Measurements from ENCODE around the gene MAP7D3.
A peak's percentile ranks its signal among the peaks of the same experiment; 100 is the strongest.
"Not testable (repeated sequence)": the region's sequence is repeated elsewhere in the genome, so short reads cannot be mapped to it uniquely, and the experiment has no call there.

MAP7D3 gene, protein sequence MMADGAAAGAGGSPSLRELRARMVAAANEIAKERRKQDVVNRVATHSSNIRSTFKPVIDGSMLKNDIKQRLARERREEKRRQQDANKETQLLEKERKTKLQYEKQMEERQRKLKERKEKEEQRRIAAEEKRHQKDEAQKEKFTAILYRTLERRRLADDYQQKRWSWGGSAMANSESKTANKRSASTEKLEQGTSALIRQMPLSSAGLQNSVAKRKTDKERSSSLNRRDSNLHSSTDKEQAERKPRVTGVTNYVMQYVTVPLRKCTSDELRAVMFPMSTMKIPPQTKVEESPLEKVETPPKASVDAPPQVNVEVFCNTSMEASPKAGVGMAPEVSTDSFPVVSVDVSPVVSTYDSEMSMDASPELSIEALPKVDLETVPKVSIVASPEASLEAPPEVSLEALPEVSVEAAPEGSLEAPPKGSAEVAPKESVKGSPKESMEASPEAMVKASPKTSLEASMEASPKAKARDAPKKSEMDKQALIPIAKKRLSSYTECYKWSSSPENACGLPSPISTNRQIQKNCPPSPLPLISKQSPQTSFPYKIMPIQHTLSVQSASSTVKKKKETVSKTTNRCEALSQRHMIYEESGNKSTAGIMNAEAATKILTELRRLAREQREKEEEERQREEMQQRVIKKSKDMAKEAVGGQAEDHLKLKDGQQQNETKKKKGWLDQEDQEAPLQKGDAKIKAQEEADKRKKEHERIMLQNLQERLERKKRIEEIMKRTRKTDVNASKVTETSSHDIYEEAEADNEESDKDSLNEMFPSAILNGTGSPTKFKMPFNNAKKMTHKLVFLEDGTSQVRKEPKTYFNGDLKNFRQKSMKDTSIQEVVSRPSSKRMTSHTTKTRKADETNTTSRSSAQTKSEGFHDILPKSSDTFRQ

DNA sequence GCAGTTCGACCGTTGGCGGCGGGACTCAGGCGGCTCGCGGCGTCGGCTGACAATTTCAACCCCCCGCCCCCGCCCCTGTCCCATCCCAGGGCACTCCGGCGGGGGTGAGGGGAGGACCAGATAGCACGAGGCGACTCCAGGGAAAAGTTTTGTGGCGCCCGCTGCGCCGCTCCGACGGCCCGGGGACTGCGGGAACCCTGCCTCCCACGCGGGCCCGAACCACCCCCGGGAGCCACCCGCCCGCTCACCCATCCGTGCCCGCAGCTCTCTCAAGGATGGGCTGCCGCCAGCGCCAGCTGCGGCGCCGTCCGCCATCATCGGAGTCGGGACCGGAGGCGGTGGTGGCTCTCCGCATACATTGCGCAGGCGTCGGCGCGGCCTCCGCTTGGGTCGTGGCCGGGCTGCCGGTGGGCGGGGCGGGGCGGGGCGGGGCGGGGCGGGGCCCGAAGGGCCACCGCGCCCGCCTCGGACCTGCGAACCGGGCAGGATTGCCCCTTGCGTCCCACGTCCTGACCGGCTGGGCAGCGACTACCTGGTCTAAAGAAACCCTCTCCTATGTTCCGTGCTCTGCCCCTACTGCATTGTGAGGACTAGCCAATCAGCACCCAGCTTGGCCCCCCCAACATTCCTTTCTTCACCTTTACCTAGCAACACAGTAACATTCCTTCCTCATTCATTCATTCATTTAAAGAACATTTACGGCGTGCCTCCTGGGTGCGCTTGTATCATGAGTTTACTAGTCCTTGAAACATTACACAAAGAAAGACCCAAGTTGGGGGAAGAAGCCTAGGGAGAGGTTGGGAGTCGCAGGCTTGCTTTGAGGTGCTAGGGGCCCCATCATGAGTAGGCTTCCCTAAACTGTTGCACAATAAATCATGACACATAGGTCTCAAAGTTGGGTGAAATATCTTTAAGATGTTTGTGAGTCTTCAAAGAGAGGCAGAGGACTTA is at the start of gene MAP7D3:
Gene MAP7D3, minus strand, starts transcription at position 360 of the 951 bp plus-strand sequence. Its CDS starts 42 bp downstream, at position 318.
- peak; percentile 70 for DNase-seq (ENCODE audit: low spot score)

DNA sequence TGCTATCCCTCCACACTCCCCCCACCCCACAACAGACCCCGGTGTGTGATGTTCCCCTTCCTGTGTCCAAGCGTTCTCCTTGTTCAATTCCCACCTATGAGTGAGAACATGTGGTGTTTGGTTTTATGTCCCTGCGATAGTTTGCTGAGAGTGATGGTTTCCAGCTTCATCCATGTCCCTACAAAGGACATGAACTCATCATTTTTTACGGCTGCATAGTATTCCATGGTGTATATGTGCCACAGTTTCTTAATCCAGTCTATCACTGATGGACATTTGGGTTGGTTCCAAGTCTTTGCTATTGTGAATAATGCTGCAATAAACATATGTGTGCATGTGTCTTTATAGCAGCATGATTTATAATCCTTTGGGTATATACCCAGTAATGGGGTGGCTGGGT is 49.5 kb upstream of the MAP7D3 start, which contains the start of gene ADGRG4:
Gene ADGRG4, plus strand, starts transcription at position 243 of the 400 bp plus-strand sequence. CDS start 7,815 bp downstream, outside the sequence.
- not testable (repeated sequence) for DNase-seq (ENCODE audit: low spot score)

DNA sequence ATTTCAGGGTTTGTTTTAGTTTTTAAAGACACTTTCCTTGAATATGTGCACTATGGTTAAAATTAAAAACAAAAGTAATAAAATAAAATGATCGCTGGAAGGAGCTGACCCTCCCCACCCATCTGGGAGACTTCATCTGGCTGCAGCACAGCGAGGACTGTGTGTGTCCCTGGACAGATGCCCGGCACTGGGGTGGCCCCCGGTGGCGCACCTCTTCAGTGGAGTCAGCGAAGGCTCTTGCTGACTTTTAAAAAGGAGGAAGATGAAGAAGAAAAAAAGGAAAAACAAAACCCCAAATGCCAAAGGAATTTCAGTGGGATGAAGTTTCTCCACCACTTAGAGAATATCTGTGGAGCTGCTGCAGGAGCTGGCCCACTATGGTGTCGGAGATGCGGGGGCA is 44.2 kb upstream of the MAP7D3 start:
- no peak for DNase-seq (ENCODE audit: low spot score)

DNA sequence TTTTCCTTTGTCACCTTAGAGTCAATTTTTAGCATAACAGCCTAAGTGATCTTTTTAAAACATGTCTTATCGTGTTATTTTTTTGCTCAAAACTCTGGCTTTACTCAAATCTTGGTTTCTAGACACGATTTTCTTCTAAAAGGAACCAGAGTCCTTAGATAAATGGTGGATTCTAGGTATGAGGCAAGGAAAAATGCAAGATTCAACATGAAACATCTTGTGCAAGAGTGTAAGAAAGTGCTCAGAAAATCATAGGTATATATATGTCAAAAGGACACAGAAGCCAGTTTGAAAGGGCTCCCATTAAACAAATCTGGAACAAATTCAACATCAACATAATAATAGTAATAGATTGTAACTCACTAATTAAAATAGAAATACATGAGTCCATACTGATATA is 41.5 kb upstream of the MAP7D3 start:
- DNase-seq (ENCODE audit: low spot score) = no peak

DNA sequence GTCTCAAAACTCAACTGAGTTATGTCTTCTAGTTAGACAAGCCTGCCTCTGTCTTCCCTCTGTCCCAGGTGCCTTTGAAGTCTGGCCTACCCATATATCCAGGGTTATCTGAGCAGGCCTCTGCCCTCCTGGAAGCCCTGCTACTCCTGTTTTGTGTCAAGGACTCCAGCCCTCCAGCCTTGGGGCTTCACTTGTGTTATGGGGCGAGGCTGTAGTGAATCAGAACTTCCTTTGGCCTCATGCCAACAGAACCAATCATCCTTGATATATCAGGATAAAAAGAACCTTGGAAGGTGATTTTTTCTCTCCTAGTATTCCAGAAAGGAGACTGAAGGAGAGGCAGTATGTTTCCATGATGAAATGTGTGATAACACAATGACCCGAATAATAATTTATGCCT is 40.6 kb upstream of the MAP7D3 start:
- DNase-seq (ENCODE audit: low spot score) = no peak

DNA sequence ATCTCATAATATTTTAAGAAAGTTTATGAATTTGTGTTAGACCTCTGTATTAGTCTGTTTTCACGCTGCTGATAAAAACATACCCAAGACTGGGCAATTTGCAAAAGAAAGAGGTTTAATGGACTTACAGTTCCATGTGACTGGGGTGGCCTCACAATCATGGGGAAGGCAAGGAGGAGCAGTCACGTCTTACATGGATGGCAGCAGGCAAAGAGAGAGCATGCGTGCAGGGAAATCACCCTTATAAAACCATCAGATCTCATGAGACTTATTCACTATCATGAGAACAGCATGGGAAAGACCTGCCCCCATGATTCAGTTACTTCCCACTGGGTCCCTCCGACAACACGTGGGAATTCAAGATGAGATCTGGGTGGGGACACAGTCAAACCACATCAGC is 35.2 kb upstream of the MAP7D3 start:
- DNase-seq (ENCODE audit: low spot score) = not testable (repeated sequence)

DNA sequence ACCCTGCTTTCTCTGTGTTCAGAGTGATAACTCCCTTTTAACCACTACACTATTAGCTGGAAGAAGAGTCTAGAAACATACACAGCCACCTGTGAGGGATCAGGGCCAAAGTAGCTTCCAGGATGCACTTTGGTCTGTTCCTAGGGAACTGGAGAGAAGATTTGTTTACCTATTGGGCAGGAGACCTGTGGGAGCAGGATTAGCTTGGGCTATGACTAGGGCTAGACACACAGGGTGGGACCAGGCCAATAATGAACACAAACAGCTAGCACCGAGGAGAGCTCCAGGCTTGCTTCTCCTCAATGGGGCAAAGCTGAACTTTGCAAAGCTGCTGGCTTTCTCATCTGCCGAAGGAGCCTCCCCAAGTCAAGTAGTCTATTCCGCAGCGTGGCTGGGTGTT is 24.4 kb upstream of the MAP7D3 start:
- DNase-seq (ENCODE audit: low spot score) = peak; percentile 8

DNA sequence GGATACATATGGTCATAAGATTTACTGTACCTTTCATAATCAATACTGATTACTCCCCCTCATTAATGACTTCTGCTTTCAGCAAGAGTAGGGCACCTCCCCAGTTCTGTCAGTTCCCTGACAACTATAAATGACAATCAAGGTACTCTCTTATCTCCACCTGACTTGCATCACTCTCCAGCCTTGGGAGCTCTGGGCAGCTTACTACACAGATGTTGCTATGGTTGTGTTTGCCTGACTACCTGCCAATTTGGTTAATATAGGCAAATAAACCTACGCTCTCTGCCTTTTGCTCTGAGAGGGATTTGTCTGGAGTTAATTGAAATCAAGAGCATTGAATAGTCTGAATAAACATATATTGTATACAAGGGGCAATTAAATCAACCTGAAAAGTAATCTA is 22.8 kb upstream of the MAP7D3 start:
- DNase-seq (ENCODE audit: low spot score) = no peak

DNA sequence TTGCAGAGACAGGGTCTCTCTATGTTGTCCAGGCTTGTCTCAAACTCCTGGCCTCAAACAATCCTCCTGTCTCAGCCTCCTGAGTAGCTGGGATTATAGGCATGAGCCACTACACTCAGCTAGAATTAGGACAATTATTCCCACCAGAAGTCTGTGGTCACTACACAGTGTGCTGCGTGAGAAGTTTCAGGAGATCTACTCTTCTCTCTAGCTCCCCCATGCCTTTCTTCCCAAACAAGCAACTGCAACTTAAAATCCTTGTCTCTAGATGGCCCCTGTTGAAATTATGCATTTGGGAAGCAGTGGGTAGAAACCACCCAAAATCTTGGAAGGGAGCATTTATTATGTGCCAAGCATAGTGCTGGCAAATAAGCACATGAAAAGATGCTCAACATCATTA is 21.1 kb upstream of the MAP7D3 start:
- no peak for DNase-seq (ENCODE audit: low spot score)

DNA sequence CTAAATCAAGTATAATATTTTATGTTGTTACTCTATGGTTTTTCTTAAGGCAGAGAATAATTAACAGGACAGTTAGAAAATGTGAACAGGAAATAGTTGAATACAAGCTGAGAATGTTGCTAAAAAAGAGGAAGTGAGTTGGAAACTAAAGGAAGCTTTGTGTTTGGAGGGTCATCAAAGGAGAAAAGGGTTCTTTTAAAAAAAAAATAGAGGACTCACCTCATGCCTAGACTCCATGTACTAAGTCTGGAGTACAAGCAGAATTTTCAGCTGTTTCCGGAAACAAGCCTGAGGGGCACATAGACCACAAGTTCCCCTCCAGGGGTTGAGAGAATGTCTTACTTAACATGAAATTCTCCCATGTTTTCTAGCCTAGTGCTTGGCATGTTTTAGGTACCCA is 20.1 kb upstream of the MAP7D3 start:
- no peak for DNase-seq (ENCODE audit: low spot score)

DNA sequence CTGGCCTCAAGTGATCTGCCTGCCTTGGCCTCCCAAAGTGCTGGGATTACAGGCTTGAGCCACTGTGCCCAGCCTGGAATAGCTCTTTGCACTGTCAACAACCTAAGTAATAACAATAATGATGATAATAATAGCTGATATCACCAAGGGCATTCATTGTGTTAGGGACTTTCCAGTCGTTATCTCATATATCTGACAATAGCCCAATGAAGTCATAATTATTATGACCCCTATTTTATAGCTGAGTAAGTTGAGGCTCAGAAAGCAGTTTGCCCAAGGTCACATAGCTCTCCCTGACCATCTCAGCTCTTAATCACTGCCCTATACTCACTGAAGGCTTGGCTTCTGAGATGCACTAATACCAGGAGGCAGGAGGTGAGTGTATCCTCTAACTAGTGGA is 18.7 kb upstream of the MAP7D3 start:
- DNase-seq (ENCODE audit: low spot score) = no peak

DNA sequence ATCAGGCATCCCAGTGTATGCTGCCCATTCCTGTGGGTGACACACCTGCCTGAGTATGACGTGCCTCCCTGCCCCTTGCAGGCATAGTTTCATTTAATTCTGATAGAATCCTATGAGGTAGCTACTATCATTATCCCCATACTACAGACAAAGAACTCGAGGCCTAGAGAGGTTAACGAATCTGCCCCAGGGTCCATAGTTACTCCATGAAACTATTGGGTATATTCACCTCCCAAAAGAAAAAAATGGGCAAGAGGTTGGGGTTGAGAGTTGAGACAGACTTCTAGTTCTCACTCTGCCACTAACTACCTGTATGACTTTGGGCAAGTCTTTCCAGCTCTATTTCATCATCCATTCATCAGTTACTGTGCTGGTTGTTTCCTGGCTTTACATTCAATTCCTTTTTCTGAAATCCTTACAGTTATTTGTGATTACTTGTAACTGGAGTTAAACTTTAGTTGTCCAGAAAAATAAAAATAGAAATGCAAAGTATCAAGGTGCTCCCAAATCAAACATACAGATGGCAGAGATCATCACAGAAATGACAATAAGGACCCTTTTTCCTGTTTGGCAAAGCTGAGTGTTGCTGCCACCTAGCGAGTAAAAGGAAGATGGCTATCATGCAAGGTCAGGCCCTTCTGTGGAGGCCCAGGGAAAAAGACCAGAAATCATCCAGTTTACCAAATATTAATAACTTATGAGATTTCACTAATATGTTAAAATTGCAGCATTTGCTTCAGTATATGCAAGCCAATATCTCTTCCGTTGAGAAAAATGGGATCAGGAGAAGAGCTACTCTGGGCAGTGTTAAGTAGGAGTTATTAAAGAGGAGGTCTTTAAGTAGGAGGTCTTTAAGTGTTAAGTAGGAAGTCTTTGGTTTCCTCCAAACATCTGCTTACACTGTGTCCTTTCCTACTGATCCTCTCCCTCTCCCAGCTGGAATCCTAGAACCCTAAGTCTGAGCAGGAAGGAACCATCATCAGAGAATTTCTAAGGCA is 17.1 kb upstream of the MAP7D3 start:
- DNase-seq (ENCODE audit: low spot score) = peak; percentile 12

DNA sequence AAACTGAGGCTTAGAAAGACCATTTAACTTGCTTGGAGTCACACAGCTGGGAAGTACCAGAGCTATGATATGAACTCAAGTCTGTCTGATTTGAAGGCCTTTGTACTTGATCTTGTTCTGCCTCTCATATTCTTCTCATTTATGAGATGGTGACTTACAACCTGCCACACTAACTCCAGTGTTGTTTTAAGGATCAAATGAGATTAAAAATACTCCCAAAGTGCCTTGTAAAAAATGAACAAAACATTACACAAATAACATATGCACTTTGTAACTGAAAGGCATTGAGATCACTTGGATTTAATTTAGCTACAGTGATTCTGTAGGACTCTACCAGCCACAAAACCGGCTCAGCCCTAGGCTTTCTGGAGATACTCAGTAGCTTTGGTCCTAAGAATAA is 15.6 kb upstream of the MAP7D3 start:
- no peak for DNase-seq (ENCODE audit: low spot score)

DNA sequence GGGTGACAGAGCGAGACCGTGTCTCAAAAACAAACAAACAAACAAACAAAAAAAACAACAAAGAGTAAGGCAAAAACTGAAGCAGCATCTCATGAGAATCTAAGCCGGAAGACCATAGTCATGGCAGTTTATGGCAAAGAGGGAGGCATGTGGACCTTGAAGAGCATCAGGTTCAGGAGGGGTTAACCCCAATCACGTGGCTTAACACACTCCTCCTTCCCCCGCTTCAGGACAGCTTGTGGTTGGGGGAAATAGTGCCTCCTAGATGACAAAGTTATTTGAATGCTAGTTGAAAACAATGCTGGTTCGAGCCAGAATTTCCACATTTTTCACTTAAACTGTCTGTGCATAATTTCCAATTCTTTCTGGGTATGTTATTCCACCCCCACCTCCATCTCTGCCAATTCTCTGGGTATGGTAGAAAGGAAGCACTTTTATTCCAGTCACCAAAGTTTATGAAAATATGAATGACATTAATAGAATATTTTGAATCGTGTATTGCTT is 11.7 kb upstream of the MAP7D3 start:
- DNase-seq (ENCODE audit: low spot score) = no peak

DNA sequence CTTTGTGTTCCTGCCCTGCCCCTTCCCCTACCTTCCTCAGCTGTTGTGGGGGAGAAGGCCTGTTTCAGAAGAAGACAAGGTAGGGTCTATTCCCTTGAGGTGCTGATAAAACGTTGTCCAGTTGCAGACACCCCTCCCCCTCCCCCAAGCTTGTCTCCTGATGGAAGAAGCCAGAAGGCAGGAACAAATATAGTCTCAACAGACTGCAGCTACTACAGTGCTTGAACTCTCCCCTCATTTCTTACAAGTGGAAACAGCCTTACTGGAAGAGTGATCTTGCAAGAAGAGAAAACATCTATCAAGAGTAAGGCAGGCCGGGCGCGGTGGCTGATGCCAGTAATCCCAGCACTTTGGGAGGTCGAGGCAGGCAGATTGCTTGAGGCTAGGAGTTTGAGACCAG is 11.0 kb upstream of the MAP7D3 start:
- no peak for DNase-seq (ENCODE audit: low spot score)

DNA sequence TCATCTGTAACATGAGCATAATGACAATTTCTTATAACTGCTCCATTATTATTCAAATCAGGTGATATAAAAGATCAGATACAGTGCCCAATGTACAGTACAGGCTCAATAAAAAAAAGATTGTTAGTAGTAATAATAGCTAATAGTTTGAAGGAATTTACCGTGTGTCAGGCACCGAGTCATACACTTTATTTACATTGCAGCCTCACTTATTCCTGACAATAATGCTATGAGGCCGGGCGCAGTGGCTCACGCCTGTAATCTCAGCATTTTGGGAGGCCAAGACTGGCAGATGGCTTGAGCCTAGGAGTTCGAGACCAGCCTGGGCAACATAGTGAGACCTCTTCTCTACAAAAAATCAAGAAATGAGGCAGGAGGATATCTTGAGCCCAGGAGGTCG is 10.1 kb upstream of the MAP7D3 start:
- no peak for DNase-seq (ENCODE audit: low spot score)

DNA sequence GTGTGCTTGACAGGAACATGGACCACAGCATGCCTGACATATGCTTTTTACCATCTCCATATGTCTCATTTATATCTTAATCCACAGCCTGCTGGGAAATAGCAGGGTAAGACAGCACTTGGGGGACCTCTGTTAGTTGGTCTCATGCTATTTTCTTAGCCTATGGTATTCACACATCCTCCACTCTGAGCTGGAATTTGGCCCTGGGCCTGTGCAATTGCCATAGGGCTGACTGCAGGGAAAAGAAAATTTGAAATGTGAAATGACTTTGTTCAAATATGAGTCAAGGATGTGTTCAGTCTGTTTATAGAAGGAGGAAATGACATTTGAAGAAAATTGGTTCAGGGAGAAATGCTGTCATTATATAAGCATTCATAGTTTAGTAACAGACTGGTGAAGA is 9.6 kb upstream of the MAP7D3 start:
- no peak for DNase-seq (ENCODE audit: low spot score)

DNA sequence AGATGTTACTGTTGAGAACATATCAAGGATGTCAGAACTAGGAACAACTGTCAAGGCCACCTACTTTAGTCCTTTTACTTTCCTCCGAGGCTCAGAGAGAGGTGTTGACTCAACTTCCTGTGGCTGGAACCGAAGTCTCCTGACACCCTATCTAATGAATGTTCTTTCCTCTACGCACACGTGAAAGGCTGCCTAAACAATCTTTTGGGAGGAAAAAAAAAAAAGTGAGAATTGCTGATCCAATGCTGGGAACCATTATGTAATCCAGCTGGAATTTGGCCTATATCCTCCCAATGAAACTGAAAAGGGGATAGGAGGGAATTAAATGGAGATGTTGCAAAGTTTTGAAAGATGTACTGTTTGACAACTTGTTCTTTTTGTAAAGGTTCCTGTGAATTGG is 8.3 kb upstream of the MAP7D3 start:
- DNase-seq (ENCODE audit: low spot score) = no peak

DNA sequence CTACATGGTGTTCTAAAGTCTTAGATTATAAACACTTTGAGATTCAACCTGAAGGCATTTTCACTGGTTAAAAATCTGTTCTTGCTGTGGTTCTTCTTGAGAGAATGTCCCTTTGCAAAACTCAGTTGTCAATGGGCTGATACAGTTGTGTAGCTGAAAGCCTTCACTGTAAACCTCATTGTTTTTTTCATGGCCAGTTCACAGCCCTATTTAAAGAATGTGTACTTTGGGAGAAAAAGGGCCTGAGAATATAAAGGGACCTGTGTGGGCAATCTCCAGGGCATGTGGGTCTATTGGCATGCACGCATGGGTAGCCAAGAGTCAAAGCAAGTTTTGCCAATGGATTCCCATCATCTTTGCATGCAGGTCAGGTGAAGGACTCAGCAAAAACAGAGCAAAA is 7.8 kb upstream of the MAP7D3 start:
- no peak for DNase-seq (ENCODE audit: low spot score)

DNA sequence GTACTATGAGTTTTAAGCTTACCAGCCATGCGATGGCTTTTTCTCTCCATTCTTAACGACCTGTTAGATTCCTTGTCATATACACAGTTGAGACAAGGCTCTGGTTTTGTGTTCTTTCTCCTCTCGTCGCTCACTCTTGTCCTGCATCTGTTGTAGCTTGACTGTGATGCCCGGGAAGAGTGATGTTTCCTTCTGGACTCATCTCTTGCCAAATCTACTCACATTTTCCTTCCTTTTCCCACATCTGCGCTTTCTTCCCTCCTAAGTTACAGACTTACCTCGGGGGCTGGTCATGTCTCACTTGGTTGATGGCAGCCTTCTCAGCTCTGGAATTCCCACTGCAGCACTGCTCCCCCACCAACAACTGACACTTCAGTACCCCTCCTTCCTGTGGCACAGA is 4.8 kb upstream of the MAP7D3 start:
- no peak for DNase-seq (ENCODE audit: low spot score)

DNA sequence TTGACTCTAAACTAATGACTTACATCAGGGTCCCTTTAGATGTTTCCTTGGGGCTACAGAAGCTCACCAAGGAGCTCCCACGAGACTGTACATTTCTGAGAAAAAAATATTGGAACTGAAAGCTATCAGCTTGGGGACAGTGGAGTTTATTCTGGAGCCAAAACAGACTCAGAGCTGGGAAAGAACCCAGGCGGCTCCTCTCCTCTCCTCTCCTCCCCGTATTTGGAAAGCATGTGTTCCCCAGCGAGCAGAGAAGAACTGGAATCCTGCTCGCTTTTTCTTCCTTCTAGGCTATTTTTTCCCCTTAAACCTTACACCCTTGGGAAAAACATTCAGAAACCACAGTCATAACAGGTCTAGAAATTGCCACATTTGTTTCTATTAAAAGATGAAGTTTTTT is 4.3 kb upstream of the MAP7D3 start:
- DNase-seq (ENCODE audit: low spot score) = no peak
